Retinal pigment epithelial cell (primary cell): Measurements from ENCODE around the gene ACP3.

Experiments used
- DNase-seq: peaks from one replicate; pipeline ENCODE4 v3.0.0-alpha.2; 2010; ENCODE audit warnings: low read depth
- H3K4me3 ChIP-seq: 2 replicates; pipeline ENCODE4 v1.5.1; 2011; ENCODE audit warnings: mild to moderate bottlenecking, low read length, control low read depth, moderate library complexity
- CTCF ChIP-seq: conservative IDR thresholded peaks from 2 replicates; pipeline ENCODE4 v1.5.1; 2011; ENCODE audit warnings: low read depth, low read length, control low read depth, inconsistent platforms

The ACP3 gene

GRCh38 chr3:132317229-132317948 lies at the start of gene ACP3:
ACP3 (plus strand) TSS chr3:132317407; CDS start chr3:132317457, 50 bp downstream.
- H3K4me3 ChIP-seq: no peak within 1 kb of the TSS
- no peak for TF ChIP-seq CTCF
- peak; percentile 30 for DNase-seq

- TF ChIP-seq CTCF: peak; percentile 70
- no peak for DNase-seq
Observed at GRCh38 chr3:132268956-132269355, 48.3 kb upstream of the ACP3 start.

GRCh38 chr3:132273036-132273435 lies 44.2 kb upstream of the ACP3 start:
- H3K4me3 ChIP-seq: no peak overlapping the region
- no peak for DNase-seq
- TF ChIP-seq CTCF: no peak

More at GRCh38 chr3:132268956-132269355, 48.3 kb upstream of the ACP3 start:
- H3K4me3 ChIP-seq: no peak overlapping the region

- no peak for DNase-seq
- H3K4me3 ChIP-seq: no peak overlapping the region
- TF ChIP-seq CTCF: no peak
Observed at GRCh38 chr3:132276228-132276906, 40.8 kb upstream of the ACP3 start.

GRCh38 chr3:132279030-132279429 lies 38.2 kb upstream of the ACP3 start:
- no peak overlapping the region for H3K4me3 ChIP-seq
- DNase-seq: no peak
- no peak for TF ChIP-seq CTCF

GRCh38 chr3:132283440-132283839 lies 33.8 kb upstream of the ACP3 start:
- no peak for TF ChIP-seq CTCF
- DNase-seq: no peak
- no peak overlapping the region for H3K4me3 ChIP-seq
